GF-D8 (cell line): ENCODE measurements around the gene SETDB2.

Experiments used
- DNase-seq: peaks from one replicate; lab custom pipeline; 2025; lab: John Stamatoyannopoulos, UW

Gene SETDB2

GRCh38 chr13:49533591-49534269 is 89.7 kb downstream of the SETDB2 start:
- DNase-seq = peak; percentile 25

- no peak for DNase-seq
Measured at GRCh38 chr13:49536144-49536873, 92.2 kb downstream of the SETDB2 start.

GRCh38 chr13:49538404-49538803 is 94.3 kb downstream of the SETDB2 start:
- DNase-seq = no peak

- DNase-seq = no peak
Measured at GRCh38 chr13:49539313-49539712, 95.2 kb downstream of the SETDB2 start.

- no peak for DNase-seq
Measured at GRCh38 chr13:49539746-49540145, 95.7 kb downstream of the SETDB2 start.

GRCh38 chr13:49540552-49540951 is 96.5 kb downstream of the SETDB2 start:
- DNase-seq = no peak

- DNase-seq = no peak
Measured at GRCh38 chr13:49543656-49544055, 99.6 kb downstream of the SETDB2 start.
